Panc1 (cell line): Measurements from ENCODE around the gene SPOCK1.

Experiments
- POLR2AphosphoS5 ChIP-seq: IDR thresholded peaks from 2 replicates; pipeline ENCODE4 v1.6.1; 2012; ENCODE audit warnings: mild to moderate bottlenecking, low read depth, low read length, moderate library complexity
- TF ChIP-seq, protein P1 (sequence below): fragments of 450-650 bp; IDR thresholded peaks from 2 replicates; pipeline ENCODE4 v1.5.1; 2017; ENCODE audit warnings: mild to moderate bottlenecking
- TF ChIP-seq, protein P2 (sequence below), 2 experiments: IDR thresholded peaks; 2 replicates each; pipeline ENCODE4 v1.6.1; 2011 to 2012; ENCODE audit warnings: low read depth in 2 of 2, control low read depth in 1 of 2, low read length in 1 of 2, mild to moderate bottlenecking in 1 of 2, moderate library complexity in 1 of 2; ENCODE audit not compliant: insufficient read depth in 1 of 2

DNA sequence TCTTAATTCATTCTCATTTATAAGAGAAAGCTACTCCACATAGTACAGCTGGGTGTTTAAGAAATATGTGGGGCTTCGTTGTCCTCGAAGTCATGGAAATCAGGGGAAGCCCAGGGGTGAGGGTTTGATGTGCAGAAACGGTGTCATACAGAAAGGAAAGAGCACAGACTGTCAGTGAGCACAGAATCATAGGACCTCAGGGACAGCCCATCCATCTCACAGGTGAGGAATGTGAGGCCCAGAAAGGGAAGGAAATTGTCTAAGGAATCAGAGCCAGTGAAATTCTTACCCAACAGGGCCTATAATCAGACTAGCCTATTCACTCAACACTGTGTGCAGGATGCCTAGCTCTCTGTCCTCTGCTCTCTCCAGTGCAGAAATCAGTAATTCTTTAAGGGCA lies 535.6 kb downstream of the SPOCK1 start:
- TF ChIP-seq, protein P1, sequence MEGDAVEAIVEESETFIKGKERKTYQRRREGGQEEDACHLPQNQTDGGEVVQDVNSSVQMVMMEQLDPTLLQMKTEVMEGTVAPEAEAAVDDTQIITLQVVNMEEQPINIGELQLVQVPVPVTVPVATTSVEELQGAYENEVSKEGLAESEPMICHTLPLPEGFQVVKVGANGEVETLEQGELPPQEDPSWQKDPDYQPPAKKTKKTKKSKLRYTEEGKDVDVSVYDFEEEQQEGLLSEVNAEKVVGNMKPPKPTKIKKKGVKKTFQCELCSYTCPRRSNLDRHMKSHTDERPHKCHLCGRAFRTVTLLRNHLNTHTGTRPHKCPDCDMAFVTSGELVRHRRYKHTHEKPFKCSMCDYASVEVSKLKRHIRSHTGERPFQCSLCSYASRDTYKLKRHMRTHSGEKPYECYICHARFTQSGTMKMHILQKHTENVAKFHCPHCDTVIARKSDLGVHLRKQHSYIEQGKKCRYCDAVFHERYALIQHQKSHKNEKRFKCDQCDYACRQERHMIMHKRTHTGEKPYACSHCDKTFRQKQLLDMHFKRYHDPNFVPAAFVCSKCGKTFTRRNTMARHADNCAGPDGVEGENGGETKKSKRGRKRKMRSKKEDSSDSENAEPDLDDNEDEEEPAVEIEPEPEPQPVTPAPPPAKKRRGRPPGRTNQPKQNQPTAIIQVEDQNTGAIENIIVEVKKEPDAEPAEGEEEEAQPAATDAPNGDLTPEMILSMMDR = no peak
- TF ChIP-seq, protein P2, sequence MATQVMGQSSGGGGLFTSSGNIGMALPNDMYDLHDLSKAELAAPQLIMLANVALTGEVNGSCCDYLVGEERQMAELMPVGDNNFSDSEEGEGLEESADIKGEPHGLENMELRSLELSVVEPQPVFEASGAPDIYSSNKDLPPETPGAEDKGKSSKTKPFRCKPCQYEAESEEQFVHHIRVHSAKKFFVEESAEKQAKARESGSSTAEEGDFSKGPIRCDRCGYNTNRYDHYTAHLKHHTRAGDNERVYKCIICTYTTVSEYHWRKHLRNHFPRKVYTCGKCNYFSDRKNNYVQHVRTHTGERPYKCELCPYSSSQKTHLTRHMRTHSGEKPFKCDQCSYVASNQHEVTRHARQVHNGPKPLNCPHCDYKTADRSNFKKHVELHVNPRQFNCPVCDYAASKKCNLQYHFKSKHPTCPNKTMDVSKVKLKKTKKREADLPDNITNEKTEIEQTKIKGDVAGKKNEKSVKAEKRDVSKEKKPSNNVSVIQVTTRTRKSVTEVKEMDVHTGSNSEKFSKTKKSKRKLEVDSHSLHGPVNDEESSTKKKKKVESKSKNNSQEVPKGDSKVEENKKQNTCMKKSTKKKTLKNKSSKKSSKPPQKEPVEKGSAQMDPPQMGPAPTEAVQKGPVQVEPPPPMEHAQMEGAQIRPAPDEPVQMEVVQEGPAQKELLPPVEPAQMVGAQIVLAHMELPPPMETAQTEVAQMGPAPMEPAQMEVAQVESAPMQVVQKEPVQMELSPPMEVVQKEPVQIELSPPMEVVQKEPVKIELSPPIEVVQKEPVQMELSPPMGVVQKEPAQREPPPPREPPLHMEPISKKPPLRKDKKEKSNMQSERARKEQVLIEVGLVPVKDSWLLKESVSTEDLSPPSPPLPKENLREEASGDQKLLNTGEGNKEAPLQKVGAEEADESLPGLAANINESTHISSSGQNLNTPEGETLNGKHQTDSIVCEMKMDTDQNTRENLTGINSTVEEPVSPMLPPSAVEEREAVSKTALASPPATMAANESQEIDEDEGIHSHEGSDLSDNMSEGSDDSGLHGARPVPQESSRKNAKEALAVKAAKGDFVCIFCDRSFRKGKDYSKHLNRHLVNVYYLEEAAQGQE (IDR thresholded peaks at IDR 0.05; ENCODE audit: insufficient read depth in 1 of 2, low read depth in 2 of 2, low read length in 1 of 2) = no peak
- TF ChIP-seq POLR2AphosphoS5 = no peak
